ENCODE measurements around the gene LOC101059915.
"Not testable (repeated sequence)": the region's sequence is repeated elsewhere in the genome, so short reads cannot be mapped to it uniquely, and the experiment has no call there.

LOC101059915 gene

GRCh38 chrX:71676068-71676795, 8.9 kb downstream of the LOC101059915 start:
- not testable (repeated sequence) for DNase-seq

- not testable (repeated sequence) for DNase-seq
Measured at GRCh38 chrX:71677195-71677594, 9.8 kb downstream of the LOC101059915 start.

GRCh38 chrX:71679575-71680207, 12.3 kb downstream of the LOC101059915 start:
- no peak for DNase-seq

GRCh38 chrX:71696641-71697465, 29.5 kb downstream of the LOC101059915 start:
- DNase-seq, result not testable (repeated sequence)

GRCh38 chrX:71697466-71698298, 30.3 kb downstream of the LOC101059915 start:
- not testable (repeated sequence) for DNase-seq

GRCh38 chrX:71698299-71699022, 31.1 kb downstream of the LOC101059915 start:
- DNase-seq, result not testable (repeated sequence)

- not testable (repeated sequence) for DNase-seq
Measured at GRCh38 chrX:71699023-71699344, 31.6 kb downstream of the LOC101059915 start.

- not testable (repeated sequence) for DNase-seq
Measured at GRCh38 chrX:71702853-71703252, 35.5 kb downstream of the LOC101059915 start.

- not testable (repeated sequence) for DNase-seq
Measured at GRCh38 chrX:71714064-71714463, 46.7 kb downstream of the LOC101059915 start.

- not testable (repeated sequence) for DNase-seq
Measured at GRCh38 chrX:71715551-71715950, 48.2 kb downstream of the LOC101059915 start.

GRCh38 chrX:71716323-71716722, 49.0 kb downstream of the LOC101059915 start:
- not testable (repeated sequence) for DNase-seq

- DNase-seq, result not testable (repeated sequence)
Measured at GRCh38 chrX:71718185-71718584, 50.8 kb downstream of the LOC101059915 start, which contains the start of gene CXorf49. CXorf49 (minus strand) TSS chrX:71718285; CDS start chrX:71718151, 134 bp downstream.

- not testable (repeated sequence) for DNase-seq
Measured at GRCh38 chrX:71719195-71719594, 51.8 kb downstream of the LOC101059915 start.

- not testable (repeated sequence) for DNase-seq
Measured at GRCh38 chrX:71720289-71720886, 53.0 kb downstream of the LOC101059915 start.

All from fibroblast of skin of right quadriceps (primary cell).